KMS-11 (cell line): ENCODE measurements around the gene UBE2E2.

Experiments used
- H2AFZ ChIP-seq: fragments of 200-600 bp; sonication (generic); 2 replicates; pipeline ENCODE4 v1.6.1; 2016; ENCODE audit warnings: antibody characterized with exemption, mixed run types, low read depth
- H3K27ac ChIP-seq: fragments of 200-600 bp; sonication (generic); 2 replicates; pipeline ENCODE4 v1.6.1; 2016; ENCODE audit warnings: mild to moderate bottlenecking, mixed run types
- H3K27me3 ChIP-seq: fragments of 200-600 bp; sonication (generic); 2 replicates; pipeline ENCODE4 v1.6.1; 2017; ENCODE audit warnings: mild to moderate bottlenecking, low read depth, mixed run types, moderate library complexity; ENCODE audit not compliant: insufficient read depth
- H3K36me3 ChIP-seq: fragments of 200-600 bp; sonication (generic); 2 replicates; pipeline ENCODE4 v1.6.1; 2017; ENCODE audit warnings: mild to moderate bottlenecking, mixed run types; ENCODE audit not compliant: insufficient read depth
- H3K4me1 ChIP-seq: fragments of 200-600 bp; sonication (generic); 2 replicates; pipeline ENCODE4 v1.6.1; 2016; ENCODE audit warnings: mild to moderate bottlenecking, low read depth, mixed run types; ENCODE audit not compliant: poor library complexity, severe bottlenecking
- H3K4me2 ChIP-seq: fragments of 200-600 bp; sonication (generic); 2 replicates; pipeline ENCODE4 v1.7.0; 2016; ENCODE audit warnings: mild to moderate bottlenecking, mixed run types
- H3K4me3 ChIP-seq: fragments of 200-600 bp; sonication (generic); IDR thresholded peaks from 2 replicates; pipeline ENCODE4 v1.6.1; 2017; ENCODE audit warnings: low read depth, low read length, mixed read lengths; ENCODE audit not compliant: insufficient read depth
- H3K79me2 ChIP-seq: fragments of 200-600 bp; sonication (generic); 2 replicates; pipeline ENCODE4 v1.6.1; 2016; ENCODE audit warnings: low read depth, mixed run types; ENCODE audit not compliant: insufficient read depth
- H3K9ac ChIP-seq: fragments of 200-600 bp; sonication (generic); 2 replicates; pipeline ENCODE4 v1.6.1; 2016; ENCODE audit warnings: mild to moderate bottlenecking, mixed run types
- H4K20me1 ChIP-seq: fragments of 200-600 bp; sonication (generic); 2 replicates; pipeline ENCODE4 v1.6.1; 2016; ENCODE audit warnings: mild to moderate bottlenecking, mixed run types; ENCODE audit not compliant: insufficient read depth
- CTCF ChIP-seq: fragments of 200-600 bp; sonication (generic); conservative IDR thresholded peaks from 2 replicates; pipeline ENCODE4 v1.6.1; 2017; ENCODE audit warnings: low read depth, mild to moderate bottlenecking, antibody characterized with exemption, low read length, moderate library complexity, mixed read lengths

Gene UBE2E2

GRCh38 chr3:23406601-23407000 lies 203.5 kb downstream of the UBE2E2 start:
- no peaks in the 10 kb centered on the region for H3K36me3 ChIP-seq
- H3K4me3 ChIP-seq: no peak overlapping the region
- no peaks in the 10 kb centered on the region; the same call in 1 of the 2 replicates for H3K79me2 ChIP-seq
- TF ChIP-seq CTCF: no peak
- H3K27ac ChIP-seq: no peak overlapping the region
- no peak overlapping the region for H3K9ac ChIP-seq
- no peaks in the 10 kb centered on the region for H4K20me1 ChIP-seq
- peaks cover 17% of the 10 kb centered on the region for H3K4me1 ChIP-seq
- no peaks in the 10 kb centered on the region for H3K27me3 ChIP-seq
- no peak overlapping the region for H3K4me2 ChIP-seq
- no peak overlapping the region for H2AFZ ChIP-seq

- H3K4me2 ChIP-seq: no peak overlapping the region
- H3K27me3 ChIP-seq: no peaks in the 10 kb centered on the region
- H2AFZ ChIP-seq: no peak overlapping the region
- H3K4me3 ChIP-seq: no peak overlapping the region
- no peaks in the 10 kb centered on the region for H3K36me3 ChIP-seq
- H3K4me1 ChIP-seq: peaks cover 31% of the 10 kb centered on the region
- no peaks in the 10 kb centered on the region for H4K20me1 ChIP-seq
- no peaks in the 10 kb centered on the region for H3K79me2 ChIP-seq
- no peak for TF ChIP-seq CTCF
- no peak overlapping the region for H3K9ac ChIP-seq
- no peak overlapping the region for H3K27ac ChIP-seq
Observed at GRCh38 chr3:23418026-23418425, 214.9 kb downstream of the UBE2E2 start.

- H4K20me1 ChIP-seq: no peaks in the 10 kb centered on the region
- H3K4me1 ChIP-seq: peaks cover 33% of the 10 kb centered on the region
- no peaks in the 10 kb centered on the region for H3K27me3 ChIP-seq
- peak overlapping the region; percentile 48 for H3K4me2 ChIP-seq
- H3K36me3 ChIP-seq: no peaks in the 10 kb centered on the region
- H3K9ac ChIP-seq: no peak overlapping the region
- no peak for TF ChIP-seq CTCF
- H3K79me2 ChIP-seq: no peaks in the 10 kb centered on the region
- H2AFZ ChIP-seq: no peak overlapping the region
- no peak overlapping the region for H3K4me3 ChIP-seq
- H3K27ac ChIP-seq: peak overlapping the region; percentile 14; the same call in 1 of the 2 replicates
Observed at GRCh38 chr3:23421811-23422516, 218.8 kb downstream of the UBE2E2 start.

GRCh38 chr3:23422517-23422851 lies 219.4 kb downstream of the UBE2E2 start:
- Histone ChIP-seq H3K4me1 (peaks cover 33% of the 10 kb centered on the region), H3K27ac (peak overlapping the region; percentile 14; the same call in 1 of the 2 replicates)

More at GRCh38 chr3:23422517-23422851, 219.4 kb downstream of the UBE2E2 start:
- Histone ChIP-seq H3K36me3 (no peaks in the 10 kb centered on the region), H4K20me1 (no peaks in the 10 kb centered on the region), H2AFZ (no peak overlapping the region), H3K9ac (no peak overlapping the region), H3K4me3 (no peak overlapping the region), H3K79me2 (no peaks in the 10 kb centered on the region), H3K4me2 (peak overlapping the region; percentile 48; the same call in 1 of the 2 replicates), H3K27me3 (no peaks in the 10 kb centered on the region)
- no peak for TF ChIP-seq CTCF
